Transverse colon (tissue), 4 donors: ENCODE measurements around the gene ENPP1.
A peak's percentile ranks its signal among the peaks of the same experiment; 100 is the strongest.

ENCODE experiments used
- EP300 ChIP-seq: sonication (generic); formaldehyde crosslinking; IDR thresholded peaks from one replicate; pipeline ENCODE4 v1.6.1; 2017; ENCODE audit warnings: antibody characterized with exemption, low read depth
- POLR2A ChIP-seq: fragments of 450-650 bp; IDR thresholded peaks from one replicate; pipeline ENCODE4 v1.6.1; 2016; ENCODE audit warnings: antibody characterized with exemption, mild to moderate bottlenecking, moderate library complexity
- POLR2AphosphoS5 ChIP-seq, 3 donors: sonication (generic); formaldehyde crosslinking; IDR thresholded peaks; one replicate each; pipeline ENCODE4 v1.6.1; 2016; ENCODE audit warnings: antibody characterized with exemption in 3 of 3
- TF ChIP-seq, protein P1 (sequence below), 5 experiments: fragments of 200-600 bp in 3 of 5; fragments of 450-650 bp in 2 of 5; sonication (generic) in 3 of 5; IDR thresholded peaks; 1 replicate in 2 of 5; 2 replicates in 3 of 5; pipeline ENCODE4 v1.5.1; 2016 to 2017; ENCODE audit warnings: antibody characterized with exemption in 5 of 5, inconsistent platforms in 3 of 5, mild to moderate bottlenecking in 2 of 5, moderate library complexity in 1 of 5

DNA sequence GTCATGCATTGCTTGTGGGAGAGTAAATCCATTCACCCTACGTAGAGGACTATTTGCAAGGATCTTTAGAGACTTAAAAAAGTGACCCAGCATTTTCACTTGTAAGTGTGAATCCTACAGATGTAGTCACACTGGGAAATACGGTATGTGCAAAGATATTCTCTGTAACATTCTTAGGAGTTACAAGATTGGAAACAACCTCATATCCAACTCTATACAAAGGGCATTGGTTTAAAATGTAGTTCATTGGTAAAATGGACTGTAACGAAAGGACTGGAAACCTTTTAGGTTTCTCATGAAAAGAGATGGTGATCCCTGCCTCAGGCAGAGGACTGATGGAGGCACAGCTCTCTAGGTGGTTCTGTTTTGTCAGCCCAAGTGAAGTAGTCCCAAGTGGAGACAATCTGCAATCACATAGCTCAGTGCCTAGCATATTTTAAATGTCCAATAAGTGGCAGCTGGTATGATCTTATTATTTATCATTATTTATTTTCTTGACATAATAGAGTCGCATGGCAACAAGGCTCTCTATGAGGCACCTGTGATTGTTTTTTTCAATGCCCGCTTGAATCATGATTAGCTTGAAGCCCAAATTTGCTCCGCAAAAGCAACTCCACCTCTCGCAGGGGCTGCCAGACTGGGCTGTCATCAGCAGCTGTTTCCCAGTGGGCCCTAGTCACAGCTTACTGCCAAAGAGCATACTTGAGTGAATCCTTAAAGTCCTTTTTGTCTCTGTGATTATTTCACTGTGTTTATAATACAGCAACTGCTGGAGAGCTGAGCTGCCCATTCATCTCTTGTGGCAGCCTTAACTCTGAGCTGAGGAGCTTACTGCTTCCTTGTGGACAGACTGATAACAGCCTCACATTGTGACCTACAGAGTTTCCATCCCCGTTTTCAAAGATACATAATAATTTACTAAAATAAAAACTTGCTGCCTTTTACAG lies 19.8 kb upstream of the ENPP1 start:
- no peak for TF ChIP-seq POLR2A
- TF ChIP-seq, protein P1, sequence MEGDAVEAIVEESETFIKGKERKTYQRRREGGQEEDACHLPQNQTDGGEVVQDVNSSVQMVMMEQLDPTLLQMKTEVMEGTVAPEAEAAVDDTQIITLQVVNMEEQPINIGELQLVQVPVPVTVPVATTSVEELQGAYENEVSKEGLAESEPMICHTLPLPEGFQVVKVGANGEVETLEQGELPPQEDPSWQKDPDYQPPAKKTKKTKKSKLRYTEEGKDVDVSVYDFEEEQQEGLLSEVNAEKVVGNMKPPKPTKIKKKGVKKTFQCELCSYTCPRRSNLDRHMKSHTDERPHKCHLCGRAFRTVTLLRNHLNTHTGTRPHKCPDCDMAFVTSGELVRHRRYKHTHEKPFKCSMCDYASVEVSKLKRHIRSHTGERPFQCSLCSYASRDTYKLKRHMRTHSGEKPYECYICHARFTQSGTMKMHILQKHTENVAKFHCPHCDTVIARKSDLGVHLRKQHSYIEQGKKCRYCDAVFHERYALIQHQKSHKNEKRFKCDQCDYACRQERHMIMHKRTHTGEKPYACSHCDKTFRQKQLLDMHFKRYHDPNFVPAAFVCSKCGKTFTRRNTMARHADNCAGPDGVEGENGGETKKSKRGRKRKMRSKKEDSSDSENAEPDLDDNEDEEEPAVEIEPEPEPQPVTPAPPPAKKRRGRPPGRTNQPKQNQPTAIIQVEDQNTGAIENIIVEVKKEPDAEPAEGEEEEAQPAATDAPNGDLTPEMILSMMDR (IDR thresholded peaks at IDR 0.05) = peak in 1 of 5 experiments; percentile 4
- TF ChIP-seq POLR2AphosphoS5 (IDR thresholded peaks at IDR 0.05) = peak in 1 of 3 donors; percentile 14
- no peak for TF ChIP-seq EP300
